ENCODE data around the gene BRI3. TPM values are rescaled to one million over a fixed set of nuclear protein-coding genes. Genes with fewer than 3 reads are reported as not detected.

Gene BRI3
- total and polyA plus RNA-seq, 9 of the 15 experiments (the other 6 are each of a cell fraction or from before 2014, with no cell fraction given), result 4.3 to 57.4 (median 18.6) TPM

GRCh38 chr7:98234429-98235147 is 46.9 kb upstream of the BRI3 start:
- ChIA-PET CTCF (ENCODE audit: low intra/inter-chr PET ratio) (no interaction called here), POLR2A (interaction anchor here (0.6 to 1.0 kb wide), 3 partner anchors 51 to 55 kb away, joined by 3 to 5 read pairs (median 3); no protein-coding TSS in a partner anchor)
- no peak for FAIRE-seq
- H3K4me2 ChIP-seq (ENCODE audit: insufficient read depth, low read length), result no peak overlapping the region
- no peak for DNase-seq (ENCODE audit: extremely low read depth in 1 of 4, low spot score in 3 of 4)
- H3K9me1 ChIP-seq (ENCODE audit: control insufficient read depth, insufficient read depth, low read length), result no peaks in the 10 kb centered on the region
- no peak overlapping the region for H2AFZ ChIP-seq (ENCODE audit: low read depth, low read length)
- peaks cover 6% of the 10 kb centered on the region; the same call in 1 of the 2 replicates for H4K20me1 ChIP-seq (replicated peaks; ENCODE audit: control insufficient read depth, insufficient read depth, low read length)
- peaks cover 4 to 35% of the 10 kb centered on the region in 2 experiments; a peak in 4 of 5 replicates for H3K27me3 ChIP-seq (ENCODE audit: control insufficient read depth in 2 of 2, insufficient read depth in 2 of 2, low read length in 2 of 2)
- H3K9ac ChIP-seq (ENCODE audit: insufficient read depth in 1 of 2, low read depth in 2 of 2, low read length in 2 of 2), result no peak overlapping the region
- 34% methylated on average over 10 of the region's 10 CpGs for WGBS (ENCODE audit: insufficient coverage, low coverage, missing lambda C conversion rate)
- no peak for ATAC-seq
- no peak overlapping the region for H3K4me3 ChIP-seq
- intact Hi-C loops (cut with micrococcal nuclease) (no loop called here), in situ Hi-C loops (cut with MboI) (loop anchor here (5.0 kb wide), 1 partner anchor 48 kb away; the partner anchor contains the start of gene BRI3)
- no peaks in the 10 kb centered on the region for H3K36me3 ChIP-seq (ENCODE audit: control insufficient read depth, insufficient read depth, low read length)
- H3K27ac ChIP-seq (ENCODE audit: extremely low read depth, low read depth, low read length), result no peak overlapping the region
- BruUV-seq (replicated peaks), result no TSS peak
- H3K79me2 ChIP-seq (ENCODE audit: control insufficient read depth, insufficient read depth, low read length), result no peaks in the 10 kb centered on the region
- no peaks in the 10 kb centered on the region for H3K9me3 ChIP-seq (replicated peaks; ENCODE audit: control insufficient read depth, insufficient read depth, low read depth, low read length)
- H3K4me1 ChIP-seq (replicated peaks in 1 of 2; ENCODE audit: control insufficient read depth in 2 of 2, insufficient read depth in 2 of 2, low read length in 2 of 2), result peaks cover 0 to 37% of the 10 kb centered on the region in 2 experiments; a peak in 1 of 5 replicates
- TF ChIP-seq ZNF121 (CRISPR knock-in tag; conservative IDR thresholded peaks at IDR 0.05) (peak; percentile 54), POLR2AphosphoS5 (IDR thresholded peaks at IDR 0.05; ENCODE audit: control insufficient read depth, insufficient read depth, low read depth, low read length) (no peak), RBM39 (optimal IDR thresholded peaks at IDR 0.05; ENCODE audit: low read depth, low read length) (no peak), NFIX (CRISPR knock-in tag; IDR thresholded peaks at IDR 0.05; ENCODE audit: low read depth) (no peak), CGGBP1 (CRISPR knock-in tag; IDR thresholded peaks at IDR 0.05) (no peak), ZNF76 (CRISPR knock-in tag; IDR thresholded peaks at IDR 0.05; ENCODE audit: borderline replicate concordance) (no peak), FOXM1 (IDR thresholded peaks at IDR 0.05; ENCODE audit: low read depth) (no peak), FOXM1 (CRISPR knock-in tag; IDR thresholded peaks at IDR 0.05; ENCODE audit: low read depth) (no peak)
